Left forelimb (tissue), 1 donor: ENCODE data around the gene TRMT112.

Experiments
- DNase-seq: peaks from one replicate; pipeline ENCODE4 v3.0.0-alpha.2; 2018; ENCODE audit warnings: low spot score

The TRMT112 gene

GRCh38 chr11:64291752-64292459 is 25.5 kb downstream of the TRMT112 start:
- DNase-seq, result no peak

- DNase-seq, result no peak
Measured at GRCh38 chr11:64291262-64291751, 26.1 kb downstream of the TRMT112 start, which contains the start of gene KCNK4. Gene KCNK4, plus strand, starts transcription at chr11:64291302. Its CDS starts 1,717 bp downstream, at chr11:64293019.

GRCh38 chr11:64290352-64291261 is 26.8 kb downstream of the TRMT112 start:
- DNase-seq, result no peak

GRCh38 chr11:64289002-64289564 is 28.3 kb downstream of the TRMT112 start:
- DNase-seq, result no peak

- no peak for DNase-seq
Measured at GRCh38 chr11:64288353-64288750, 29.0 kb downstream of the TRMT112 start.

- DNase-seq, result no peak
Measured at GRCh38 chr11:64287676-64288352, 29.5 kb downstream of the TRMT112 start.

- no peak for DNase-seq
Measured at GRCh38 chr11:64286801-64287159, 30.6 kb downstream of the TRMT112 start.

GRCh38 chr11:64285885-64286800 is 31.2 kb downstream of the TRMT112 start:
- no peak for DNase-seq

GRCh38 chr11:64284962-64285884 is 32.1 kb downstream of the TRMT112 start, which contains the start of gene GPR137:
Gene GPR137, plus strand, starts transcription at chr11:64285848. Its CDS starts 677 bp downstream, at chr11:64286525.
- peak; percentile 96 for DNase-seq

GRCh38 chr11:64284048-64284961 is 33.1 kb downstream of the TRMT112 start, which contains the start of gene BAD:
Gene BAD, minus strand, starts transcription at chr11:64284665. Its CDS starts 297 bp downstream, at chr11:64284368.
- peak; percentile 98 for DNase-seq

GRCh38 chr11:64283092-64283491 is 34.3 kb downstream of the TRMT112 start:
- no peak for DNase-seq

GRCh38 chr11:64281957-64282770 is 35.2 kb downstream of the TRMT112 start:
- DNase-seq, result no peak

GRCh38 chr11:64278576-64279190 is 38.7 kb downstream of the TRMT112 start:
- no peak for DNase-seq

GRCh38 chr11:64276653-64277431 is 40.5 kb downstream of the TRMT112 start:
- no peak for DNase-seq

GRCh38 chr11:64275841-64276240 is 41.5 kb downstream of the TRMT112 start:
- no peak for DNase-seq
